ENCODE measurements around the gene RMRP.

RMRP gene

GRCh38 chr9:35680331-35681105, 22.7 kb upstream of the RMRP start:
- Histone ChIP-seq H3K27ac (ENCODE audit: low read depth, low read length) (no peak overlapping the region), H3K36me3 (ENCODE audit: control insufficient read depth in 5 of 5, insufficient read depth in 5 of 5, low read length in 5 of 5) (peaks cover 0 to 38% (median 28%) of the 10 kb centered on the region in 5 donors), H3K4me3 (ENCODE audit: low read depth in 1 of 5, low read length in 5 of 5) (no peak overlapping the region), H3K4me1 (ENCODE audit: control insufficient read depth in 5 of 5, insufficient read depth in 5 of 5, low read length in 5 of 5) (peaks cover 2 to 10% (median 8%) of the 10 kb centered on the region in 5 donors), H3K9ac (ENCODE audit: low read length in 5 of 5) (no peak overlapping the region), H3K9me3 (ENCODE audit: control insufficient read depth in 5 of 5, low read length in 5 of 5) (no peaks in the 10 kb centered on the region), H3K27me3 (ENCODE audit: control insufficient read depth in 5 of 5, insufficient read depth in 4 of 5, low read length in 5 of 5) (peaks cover 0 to 6% (median 0%) of the 10 kb centered on the region in 5 donors)

GRCh38 chr9:35679766-35680330, 22.0 kb upstream of the RMRP start:
- no peaks in the 10 kb centered on the region for H3K9me3 ChIP-seq (ENCODE audit: control insufficient read depth in 5 of 5, low read length in 5 of 5)
- H3K27me3 ChIP-seq (ENCODE audit: control insufficient read depth in 5 of 5, insufficient read depth in 4 of 5, low read length in 5 of 5), result peaks cover 0 to 6% (median 0%) of the 10 kb centered on the region in 5 donors
- H3K9ac ChIP-seq (ENCODE audit: low read length in 5 of 5), result no peak overlapping the region
- H3K36me3 ChIP-seq (ENCODE audit: control insufficient read depth in 5 of 5, insufficient read depth in 5 of 5, low read length in 5 of 5), result peaks cover 0 to 31% (median 22%) of the 10 kb centered on the region in 5 donors
- peaks cover 2 to 13% (median 11%) of the 10 kb centered on the region in 5 donors for H3K4me1 ChIP-seq (ENCODE audit: control insufficient read depth in 5 of 5, insufficient read depth in 5 of 5, low read length in 5 of 5)
- no peak overlapping the region for H3K27ac ChIP-seq (ENCODE audit: low read depth, low read length)
- no peak overlapping the region for H3K4me3 ChIP-seq (ENCODE audit: low read depth in 1 of 5, low read length in 5 of 5)

GRCh38 chr9:35679091-35679490, 21.3 kb upstream of the RMRP start:
- H3K4me1 ChIP-seq (ENCODE audit: control insufficient read depth in 5 of 5, insufficient read depth in 5 of 5, low read length in 5 of 5), result peaks cover 0 to 13% (median 11%) of the 10 kb centered on the region in 5 donors
- H3K36me3 ChIP-seq (ENCODE audit: control insufficient read depth in 5 of 5, insufficient read depth in 5 of 5, low read length in 5 of 5), result peaks cover 0 to 24% (median 18%) of the 10 kb centered on the region in 5 donors
- H3K9me3 ChIP-seq (ENCODE audit: control insufficient read depth in 5 of 5, low read length in 5 of 5), result no peaks in the 10 kb centered on the region
- no peak overlapping the region for H3K9ac ChIP-seq (ENCODE audit: low read length in 5 of 5)
- peaks cover 0 to 6% (median 0%) of the 10 kb centered on the region in 5 donors for H3K27me3 ChIP-seq (ENCODE audit: control insufficient read depth in 5 of 5, insufficient read depth in 4 of 5, low read length in 5 of 5)
- H3K4me3 ChIP-seq (ENCODE audit: low read depth in 1 of 5, low read length in 5 of 5), result no peak overlapping the region
- H3K27ac ChIP-seq (ENCODE audit: low read depth, low read length), result no peak overlapping the region

GRCh38 chr9:35675732-35676392, 18.0 kb upstream of the RMRP start:
- Histone ChIP-seq H3K9ac (ENCODE audit: low read length in 5 of 5) (peak overlapping the region in 2 of 5 donors; percentile 59 to 70), H3K36me3 (ENCODE audit: control insufficient read depth in 5 of 5, insufficient read depth in 5 of 5, low read length in 5 of 5) (no peaks in the 10 kb centered on the region), H3K9me3 (ENCODE audit: control insufficient read depth in 5 of 5, low read length in 5 of 5) (no peaks in the 10 kb centered on the region), H3K27ac (ENCODE audit: low read depth, low read length) (no peak overlapping the region), H3K4me1 (ENCODE audit: control insufficient read depth in 5 of 5, insufficient read depth in 5 of 5, low read length in 5 of 5) (peaks cover 0 to 19% (median 17%) of the 10 kb centered on the region in 5 donors), H3K4me3 (ENCODE audit: low read depth in 1 of 5, low read length in 5 of 5) (peak overlapping the region in 4 of 5 donors; percentile 57 to 67 (median 64)), H3K27me3 (ENCODE audit: control insufficient read depth in 5 of 5, insufficient read depth in 4 of 5, low read length in 5 of 5) (peaks cover 0 to 6% (median 0%) of the 10 kb centered on the region in 5 donors)

GRCh38 chr9:35675204-35675603, 17.4 kb upstream of the RMRP start:
- H3K36me3 ChIP-seq (ENCODE audit: control insufficient read depth in 5 of 5, insufficient read depth in 5 of 5, low read length in 5 of 5), result no peaks in the 10 kb centered on the region
- H3K9ac ChIP-seq (ENCODE audit: low read length in 5 of 5), result peak overlapping the region in 2 of 5 donors; percentile 59 to 70
- peaks cover 0 to 6% (median 0%) of the 10 kb centered on the region in 5 donors for H3K27me3 ChIP-seq (ENCODE audit: control insufficient read depth in 5 of 5, insufficient read depth in 4 of 5, low read length in 5 of 5)
- H3K27ac ChIP-seq (ENCODE audit: low read depth, low read length), result no peak overlapping the region
- peak overlapping the region in 3 of 5 donors; percentile 57 to 65 (median 64) for H3K4me3 ChIP-seq (ENCODE audit: low read depth in 1 of 5, low read length in 5 of 5)
- H3K9me3 ChIP-seq (ENCODE audit: control insufficient read depth in 5 of 5, low read length in 5 of 5), result no peaks in the 10 kb centered on the region
- peaks cover 0 to 19% (median 17%) of the 10 kb centered on the region in 5 donors for H3K4me1 ChIP-seq (ENCODE audit: control insufficient read depth in 5 of 5, insufficient read depth in 5 of 5, low read length in 5 of 5)

GRCh38 chr9:35674025-35674361, 16.2 kb upstream of the RMRP start:
- Histone ChIP-seq H3K4me1 (ENCODE audit: control insufficient read depth in 5 of 5, insufficient read depth in 5 of 5, low read length in 5 of 5) (peaks cover 0 to 19% (median 17%) of the 10 kb centered on the region in 5 donors), H3K4me3 (ENCODE audit: low read depth in 1 of 5, low read length in 5 of 5) (no peak overlapping the region), H3K27me3 (ENCODE audit: control insufficient read depth in 5 of 5, insufficient read depth in 4 of 5, low read length in 5 of 5) (peaks cover 0 to 6% (median 0%) of the 10 kb centered on the region in 5 donors), H3K9ac (ENCODE audit: low read length in 5 of 5) (no peak overlapping the region), H3K27ac (ENCODE audit: low read depth, low read length) (no peak overlapping the region), H3K36me3 (ENCODE audit: control insufficient read depth in 5 of 5, insufficient read depth in 5 of 5, low read length in 5 of 5) (no peaks in the 10 kb centered on the region), H3K9me3 (ENCODE audit: control insufficient read depth in 5 of 5, low read length in 5 of 5) (no peaks in the 10 kb centered on the region)

GRCh38 chr9:35673132-35674024, 15.6 kb upstream of the RMRP start, which contains the start of gene CA9:
CA9 (plus strand) TSS chr9:35673928; CDS start chr9:35673960, 32 bp downstream.
- no peaks in the 10 kb centered on the region for H3K36me3 ChIP-seq (ENCODE audit: control insufficient read depth in 5 of 5, insufficient read depth in 5 of 5, low read length in 5 of 5)
- peaks cover 0 to 6% (median 0%) of the 10 kb centered on the region in 5 donors for H3K27me3 ChIP-seq (ENCODE audit: control insufficient read depth in 5 of 5, insufficient read depth in 4 of 5, low read length in 5 of 5)
- H3K4me3 ChIP-seq (ENCODE audit: low read depth in 1 of 5, low read length in 5 of 5), result no peak within 1 kb of the TSS
- H3K27ac ChIP-seq (ENCODE audit: low read depth, low read length), result no peak within 1 kb of the TSS
- H3K9me3 ChIP-seq (ENCODE audit: control insufficient read depth in 5 of 5, low read length in 5 of 5), result no peaks in the 10 kb centered on the region
- no peak within 1 kb of the TSS for H3K9ac ChIP-seq (ENCODE audit: low read length in 5 of 5)
- peaks cover 0 to 19% (median 17%) of the 10 kb centered on the region in 5 donors for H3K4me1 ChIP-seq (ENCODE audit: control insufficient read depth in 5 of 5, insufficient read depth in 5 of 5, low read length in 5 of 5)

- Histone ChIP-seq H3K9me3 (ENCODE audit: control insufficient read depth in 5 of 5, low read length in 5 of 5) (no peaks in the 10 kb centered on the region), H3K36me3 (ENCODE audit: control insufficient read depth in 5 of 5, insufficient read depth in 5 of 5, low read length in 5 of 5) (no peaks in the 10 kb centered on the region), H3K27ac (ENCODE audit: low read depth, low read length) (no peak overlapping the region), H3K4me1 (ENCODE audit: control insufficient read depth in 5 of 5, insufficient read depth in 5 of 5, low read length in 5 of 5) (peaks cover 0 to 18% (median 16%) of the 10 kb centered on the region in 5 donors), H3K9ac (ENCODE audit: low read length in 5 of 5) (no peak overlapping the region), H3K4me3 (ENCODE audit: low read depth in 1 of 5, low read length in 5 of 5) (no peak overlapping the region), H3K27me3 (ENCODE audit: control insufficient read depth in 5 of 5, insufficient read depth in 4 of 5, low read length in 5 of 5) (no peaks in the 10 kb centered on the region)
Observed at GRCh38 chr9:35669331-35670145, 11.7 kb upstream of the RMRP start.

GRCh38 chr9:35667939-35668338, 10.1 kb upstream of the RMRP start:
- no peak overlapping the region for H3K9ac ChIP-seq (ENCODE audit: low read length in 5 of 5)
- H3K27me3 ChIP-seq (ENCODE audit: control insufficient read depth in 5 of 5, insufficient read depth in 4 of 5, low read length in 5 of 5), result no peaks in the 10 kb centered on the region
- H3K4me1 ChIP-seq (ENCODE audit: control insufficient read depth in 5 of 5, insufficient read depth in 5 of 5, low read length in 5 of 5), result peaks cover 0 to 16% (median 12%) of the 10 kb centered on the region in 5 donors
- H3K36me3 ChIP-seq (ENCODE audit: control insufficient read depth in 5 of 5, insufficient read depth in 5 of 5, low read length in 5 of 5), result no peaks in the 10 kb centered on the region
- no peak overlapping the region for H3K27ac ChIP-seq (ENCODE audit: low read depth, low read length)
- H3K9me3 ChIP-seq (ENCODE audit: control insufficient read depth in 5 of 5, low read length in 5 of 5), result no peaks in the 10 kb centered on the region
- no peak overlapping the region for H3K4me3 ChIP-seq (ENCODE audit: low read depth in 1 of 5, low read length in 5 of 5)
